Activated T-cell treated with anti-CD3 and anti-CD28 coated beads, Interleukin-2, amount 50 U/mL, for 72 hours (primary cell): ENCODE data around the gene MDH1. TPM values are rescaled to one million over a fixed set of nuclear protein-coding genes. Genes with fewer than 3 reads are reported as not detected.

ENCODE experiments used
- ATAC-seq, 2 donors: fragments of 150-1000 bp; cut with Tn5 transposase; replicated peaks in 1 of 2; 2 replicates each; pipeline ENCODE4 v1.10.0; 2021; ENCODE audit warnings: moderate library complexity in 2 of 2, mild to moderate bottlenecking in 1 of 2
- DNase-seq, 2 donors: peaks; one replicate each; pipeline ENCODE4 v3.0.0; 2021 to 2022; ENCODE audit warnings: mixed read lengths in 1 of 2
- H3K27ac Mint-ChIP-seq: one replicate; pipeline ENCODE4 v1.8.0; 2022; ENCODE audit warnings: mild to moderate bottlenecking, moderate library complexity, mixed read lengths
- H3K27me3 Mint-ChIP-seq: one replicate; pipeline ENCODE4 v1.8.0; 2022; ENCODE audit warnings: low read depth, mixed read lengths
- H3K36me3 Mint-ChIP-seq, 2 donors: one replicate each; pipeline ENCODE4 v1.8.0; 2022; ENCODE audit warnings: mixed read lengths in 2 of 2, mild to moderate bottlenecking in 1 of 2; ENCODE audit not compliant: insufficient read depth in 2 of 2
- H3K4me1 Mint-ChIP-seq: one replicate; pipeline ENCODE4 v1.8.0; 2022; ENCODE audit warnings: low read depth, mixed read lengths
- H3K4me3 Mint-ChIP-seq, 2 donors: one replicate each; pipeline ENCODE4 v1.8.0; 2022; ENCODE audit warnings: mild to moderate bottlenecking in 2 of 2, mixed read lengths in 2 of 2, moderate library complexity in 2 of 2
- H3K9me3 Mint-ChIP-seq, 2 donors: one replicate each; pipeline ENCODE4 v1.8.0; 2022; ENCODE audit warnings: mixed read lengths in 2 of 2
- total RNA-seq, 2 donors: library from RNA; stranded (reverse); gene quantifications; one replicate each; pipeline ENCODE4 v1.2.3, GENCODE V29; 2022

Gene MDH1
- total RNA-seq, 2 donors from 2014 or later = 170 to 171 TPM

GRCh38 chr2:63654959-63655358 lies 66.2 kb downstream of the MDH1 start:
- Mint-ChIP-seq H3K4me3 (no peak overlapping the region), H3K9me3 (no peaks in the 10 kb centered on the region), H3K27me3 (peaks cover 20% of the 10 kb centered on the region), H3K4me1 (peaks cover 9% of the 10 kb centered on the region), H3K36me3 (peaks cover 0 to 6% of the 10 kb centered on the region in 2 donors), H3K27ac (no peak overlapping the region)
- ATAC-seq (peak; percentile 96 to 98), DNase-seq (peak; percentile 35 to 41)

Other genes with a start within 250 kb of the MDH1 start
- 1 to 10 TPM; 7.0 to 10.0 TPM for gene WDPCP, start 486 bp upstream of the MDH1 start, total RNA-seq